Neutrophil (primary cell): ENCODE measurements around the gene ADAMTS16.

ENCODE experiments used
- H3K27ac ChIP-seq: fragments of 200-600 bp; sonication (generic); 2 replicates; pipeline ENCODE4 v1.5.1; 2016; ENCODE audit warnings: mild to moderate bottlenecking, moderate library complexity
- H3K27me3 ChIP-seq: fragments of 200-600 bp; sonication (generic); 2 replicates; pipeline ENCODE4 v1.6.0; 2016; ENCODE audit warnings: mild to moderate bottlenecking
- H3K36me3 ChIP-seq: fragments of 200-600 bp; sonication (generic); 2 replicates; pipeline ENCODE4 v1.5.1; 2017
- H3K4me1 ChIP-seq, 2 experiments: fragments of 200-600 bp in 1 of 2; sonication (generic) in 1 of 2; 1 replicate in 1 of 2; 2 replicates in 1 of 2; pipeline versions ENCODE4 v1.5.1 to v1.6.1; 2013 to 2016; ENCODE audit warnings: low read depth in 1 of 2, low read length in 1 of 2, mild to moderate bottlenecking in 1 of 2, moderate library complexity in 1 of 2; ENCODE audit not compliant: control insufficient read depth in 1 of 2, insufficient read depth in 1 of 2
- H3K4me3 ChIP-seq, 2 experiments: fragments of 200-600 bp in 1 of 2; sonication (generic) in 1 of 2; 1 replicate in 1 of 2; 2 replicates in 1 of 2; pipeline ENCODE4 v1.5.1; 2013 to 2016; ENCODE audit warnings: low read depth in 1 of 2, low read length in 1 of 2, mild to moderate bottlenecking in 1 of 2, moderate library complexity in 1 of 2
- H3K9me3 ChIP-seq: fragments of 200-600 bp; sonication (generic); 2 replicates; pipeline ENCODE4 v1.5.1; 2016
- TF ChIP-seq, protein P1 (sequence below): fragments of 200-600 bp; sonication (generic); IDR thresholded peaks from 2 replicates; pipeline ENCODE4 v1.5.1; 2016; ENCODE audit warnings: antibody characterized with exemption

Gene ADAMTS16, protein sequence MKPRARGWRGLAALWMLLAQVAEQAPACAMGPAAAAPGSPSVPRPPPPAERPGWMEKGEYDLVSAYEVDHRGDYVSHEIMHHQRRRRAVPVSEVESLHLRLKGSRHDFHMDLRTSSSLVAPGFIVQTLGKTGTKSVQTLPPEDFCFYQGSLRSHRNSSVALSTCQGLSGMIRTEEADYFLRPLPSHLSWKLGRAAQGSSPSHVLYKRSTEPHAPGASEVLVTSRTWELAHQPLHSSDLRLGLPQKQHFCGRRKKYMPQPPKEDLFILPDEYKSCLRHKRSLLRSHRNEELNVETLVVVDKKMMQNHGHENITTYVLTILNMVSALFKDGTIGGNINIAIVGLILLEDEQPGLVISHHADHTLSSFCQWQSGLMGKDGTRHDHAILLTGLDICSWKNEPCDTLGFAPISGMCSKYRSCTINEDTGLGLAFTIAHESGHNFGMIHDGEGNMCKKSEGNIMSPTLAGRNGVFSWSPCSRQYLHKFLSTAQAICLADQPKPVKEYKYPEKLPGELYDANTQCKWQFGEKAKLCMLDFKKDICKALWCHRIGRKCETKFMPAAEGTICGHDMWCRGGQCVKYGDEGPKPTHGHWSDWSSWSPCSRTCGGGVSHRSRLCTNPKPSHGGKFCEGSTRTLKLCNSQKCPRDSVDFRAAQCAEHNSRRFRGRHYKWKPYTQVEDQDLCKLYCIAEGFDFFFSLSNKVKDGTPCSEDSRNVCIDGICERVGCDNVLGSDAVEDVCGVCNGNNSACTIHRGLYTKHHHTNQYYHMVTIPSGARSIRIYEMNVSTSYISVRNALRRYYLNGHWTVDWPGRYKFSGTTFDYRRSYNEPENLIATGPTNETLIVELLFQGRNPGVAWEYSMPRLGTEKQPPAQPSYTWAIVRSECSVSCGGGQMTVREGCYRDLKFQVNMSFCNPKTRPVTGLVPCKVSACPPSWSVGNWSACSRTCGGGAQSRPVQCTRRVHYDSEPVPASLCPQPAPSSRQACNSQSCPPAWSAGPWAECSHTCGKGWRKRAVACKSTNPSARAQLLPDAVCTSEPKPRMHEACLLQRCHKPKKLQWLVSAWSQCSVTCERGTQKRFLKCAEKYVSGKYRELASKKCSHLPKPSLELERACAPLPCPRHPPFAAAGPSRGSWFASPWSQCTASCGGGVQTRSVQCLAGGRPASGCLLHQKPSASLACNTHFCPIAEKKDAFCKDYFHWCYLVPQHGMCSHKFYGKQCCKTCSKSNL

DNA sequence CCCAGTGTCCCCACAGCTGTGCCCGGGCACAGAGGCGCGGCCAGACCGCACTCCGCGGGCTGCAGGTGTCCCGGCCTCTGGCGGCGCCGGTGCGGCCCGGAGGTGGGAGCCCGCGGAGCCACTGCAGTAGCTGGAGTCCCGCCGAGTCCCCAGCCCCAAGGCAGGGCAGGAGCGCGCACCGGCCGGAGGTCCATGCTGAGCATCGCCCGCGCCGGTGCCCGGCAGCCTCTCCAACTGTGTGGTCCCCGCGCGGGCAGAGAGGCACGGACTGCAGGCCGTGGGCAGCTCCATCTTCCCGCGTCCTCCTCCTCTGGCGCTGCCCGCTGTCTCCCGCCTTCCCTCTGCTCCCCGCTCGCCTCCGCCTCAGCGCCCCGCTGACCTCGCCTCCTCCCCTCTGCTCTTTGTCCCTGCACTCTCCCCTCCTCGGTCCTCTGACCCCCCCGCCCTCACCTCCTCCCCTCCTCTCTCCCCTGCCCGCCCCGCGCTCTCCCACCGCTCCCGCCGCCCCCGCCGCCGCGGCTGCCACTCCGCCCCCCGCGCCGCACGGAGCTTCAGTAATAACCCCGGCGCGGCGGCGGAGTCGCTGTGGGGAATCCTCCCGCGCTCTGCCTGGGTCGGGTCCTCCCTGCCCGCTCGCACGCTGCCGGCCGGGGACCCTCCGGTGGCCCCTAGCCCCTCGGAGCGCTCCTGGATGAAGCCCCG, at the start of gene ADAMTS16:
TSS of gene ADAMTS16 (plus strand) at position 554 of the 702 bp plus-strand sequence. CDS start at position 692, 138 bp downstream.
- H3K4me3 ChIP-seq: no peak within 1 kb of the TSS
- no peaks in the 10 kb centered on the region for H3K36me3 ChIP-seq
- TF ChIP-seq, protein P1, sequence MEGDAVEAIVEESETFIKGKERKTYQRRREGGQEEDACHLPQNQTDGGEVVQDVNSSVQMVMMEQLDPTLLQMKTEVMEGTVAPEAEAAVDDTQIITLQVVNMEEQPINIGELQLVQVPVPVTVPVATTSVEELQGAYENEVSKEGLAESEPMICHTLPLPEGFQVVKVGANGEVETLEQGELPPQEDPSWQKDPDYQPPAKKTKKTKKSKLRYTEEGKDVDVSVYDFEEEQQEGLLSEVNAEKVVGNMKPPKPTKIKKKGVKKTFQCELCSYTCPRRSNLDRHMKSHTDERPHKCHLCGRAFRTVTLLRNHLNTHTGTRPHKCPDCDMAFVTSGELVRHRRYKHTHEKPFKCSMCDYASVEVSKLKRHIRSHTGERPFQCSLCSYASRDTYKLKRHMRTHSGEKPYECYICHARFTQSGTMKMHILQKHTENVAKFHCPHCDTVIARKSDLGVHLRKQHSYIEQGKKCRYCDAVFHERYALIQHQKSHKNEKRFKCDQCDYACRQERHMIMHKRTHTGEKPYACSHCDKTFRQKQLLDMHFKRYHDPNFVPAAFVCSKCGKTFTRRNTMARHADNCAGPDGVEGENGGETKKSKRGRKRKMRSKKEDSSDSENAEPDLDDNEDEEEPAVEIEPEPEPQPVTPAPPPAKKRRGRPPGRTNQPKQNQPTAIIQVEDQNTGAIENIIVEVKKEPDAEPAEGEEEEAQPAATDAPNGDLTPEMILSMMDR: no peak
- no peaks in the 10 kb centered on the region for H3K9me3 ChIP-seq
- H3K27me3 ChIP-seq: peaks cover 36% of the 10 kb centered on the region
- no peak within 1 kb of the TSS for H3K27ac ChIP-seq
- no peaks in the 10 kb centered on the region for H3K4me1 ChIP-seq

DNA sequence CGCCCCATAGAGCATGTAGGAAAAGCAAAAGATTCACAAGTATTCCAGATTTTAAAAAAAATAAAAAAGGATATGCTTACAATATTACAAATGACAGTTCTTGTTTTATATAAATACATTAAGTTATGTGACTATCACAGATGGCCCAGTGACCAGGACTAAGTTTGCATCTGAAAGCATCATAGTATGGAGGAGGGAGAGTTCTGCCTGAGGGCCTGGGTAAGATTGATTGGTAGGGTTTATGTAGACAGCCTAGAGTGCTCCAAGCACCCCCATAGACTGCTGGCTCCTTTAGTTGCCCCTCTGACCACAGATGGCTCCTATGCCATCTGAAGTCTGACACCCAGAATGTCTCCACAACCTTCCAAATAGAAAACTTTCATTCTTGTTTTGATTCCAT, 48.0 kb upstream of the ADAMTS16 start:
- Histone ChIP-seq H3K4me1 (no peaks in the 10 kb centered on the region), H3K27me3 (no peaks in the 10 kb centered on the region), H3K4me3 (no peak overlapping the region), H3K9me3 (no peaks in the 10 kb centered on the region), H3K36me3 (no peaks in the 10 kb centered on the region), H3K27ac (no peak overlapping the region)
- TF ChIP-seq, protein P1: no peak

DNA sequence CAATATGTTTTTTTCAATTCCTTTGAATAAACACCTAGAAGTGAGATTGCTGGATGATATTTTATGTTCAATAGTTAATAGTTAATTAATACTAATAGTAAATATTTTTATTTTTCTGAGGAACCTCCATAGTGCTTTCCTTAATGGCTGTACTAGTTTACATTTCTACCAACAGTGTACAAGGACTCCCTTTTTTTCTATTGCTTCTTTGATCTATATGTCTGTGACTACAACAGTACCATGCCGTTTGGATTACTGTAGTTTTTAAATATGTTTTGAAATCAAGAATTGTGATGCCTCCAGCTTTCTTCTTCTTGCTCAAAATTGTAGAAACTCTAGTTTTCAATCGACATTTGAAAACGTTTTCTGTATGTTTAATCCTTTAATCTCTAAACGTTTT, 39.5 kb upstream of the ADAMTS16 start:
- Histone ChIP-seq H3K27me3 (no peaks in the 10 kb centered on the region), H3K4me3 (no peak overlapping the region), H3K27ac (no peak overlapping the region), H3K4me1 (no peaks in the 10 kb centered on the region), H3K9me3 (no peaks in the 10 kb centered on the region), H3K36me3 (no peaks in the 10 kb centered on the region)
- TF ChIP-seq, protein P1: no peak

DNA sequence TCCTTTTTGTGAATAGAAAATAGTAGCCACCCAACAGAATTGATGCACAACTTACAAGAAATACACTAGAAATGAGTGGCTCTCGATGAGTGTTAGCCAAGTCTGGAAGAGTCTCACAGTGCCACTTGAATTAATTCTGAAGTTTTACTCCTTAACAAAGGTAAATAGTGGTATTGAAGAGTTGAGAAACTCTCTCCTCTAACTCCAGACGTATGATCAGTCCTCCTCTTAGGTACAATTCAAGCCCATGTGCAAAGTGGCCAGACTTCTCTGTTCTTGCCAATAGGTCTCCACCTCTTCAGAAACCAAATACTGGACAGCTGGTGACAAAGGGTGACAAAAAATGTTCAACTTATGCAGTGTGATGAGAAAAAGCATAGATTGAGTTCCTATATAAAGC, 38.5 kb upstream of the ADAMTS16 start:
- Histone ChIP-seq H3K4me3 (no peak overlapping the region), H3K9me3 (no peaks in the 10 kb centered on the region), H3K27me3 (no peaks in the 10 kb centered on the region), H3K27ac (no peak overlapping the region), H3K36me3 (no peaks in the 10 kb centered on the region), H3K4me1 (no peaks in the 10 kb centered on the region)
- TF ChIP-seq, protein P1: no peak

DNA sequence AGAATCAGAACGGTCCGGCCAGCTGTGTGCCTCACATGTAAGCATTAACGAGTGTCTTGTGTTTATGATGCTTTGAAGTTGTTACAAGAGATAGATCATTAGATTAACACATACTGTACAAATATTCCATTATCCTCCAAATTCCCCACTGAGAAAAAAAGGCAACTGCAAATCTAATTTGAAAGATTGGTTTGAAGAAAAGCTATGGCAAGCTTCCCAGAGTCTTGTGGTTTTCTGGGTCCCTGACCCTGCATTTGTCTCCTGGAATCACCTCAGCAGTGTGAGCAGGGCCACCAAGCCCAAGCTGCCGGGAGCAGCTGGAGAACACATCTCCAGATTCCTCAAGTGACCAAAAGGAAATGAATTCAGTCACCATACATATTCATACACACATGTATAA, 36.9 kb upstream of the ADAMTS16 start:
- Histone ChIP-seq H3K4me3 (no peak overlapping the region), H3K4me1 (no peaks in the 10 kb centered on the region), H3K9me3 (no peaks in the 10 kb centered on the region), H3K27me3 (no peaks in the 10 kb centered on the region), H3K27ac (no peak overlapping the region), H3K36me3 (no peaks in the 10 kb centered on the region)
- TF ChIP-seq, protein P1: no peak
